Osteoblast (primary cell): ENCODE data around the gene NOS1AP. TPM values are rescaled to one million over a fixed set of nuclear protein-coding genes. Genes with fewer than 3 reads are reported as not detected.

Experiments
- DNase-seq: peaks from one replicate; pipeline ENCODE4 v3.0.0; 2011; ENCODE audit warnings: low spot score, mixed read lengths; ENCODE audit not compliant: insufficient read length; ENCODE audit errors: missing footprints
- H2AFZ ChIP-seq: 2 replicates; pipeline ENCODE4 v1.6.0; 2011; ENCODE audit warnings: mild to moderate bottlenecking, low read length
- H3K27ac ChIP-seq: 2 replicates; pipeline ENCODE4 v1.5.1; 2011; ENCODE audit warnings: mild to moderate bottlenecking, low read depth, low read length, moderate library complexity
- H3K27me3 ChIP-seq: 2 replicates; pipeline ENCODE4 v1.6.0; 2012; ENCODE audit warnings: mild to moderate bottlenecking, control low read depth, inconsistent platforms, low read length, moderate library complexity; ENCODE audit not compliant: insufficient read depth
- H3K36me3 ChIP-seq: 2 replicates; pipeline ENCODE4 v1.5.1; 2011; ENCODE audit warnings: mild to moderate bottlenecking, low read length, control low read depth, moderate library complexity; ENCODE audit not compliant: insufficient read depth
- H3K4me1 ChIP-seq: 2 replicates; pipeline ENCODE4 v1.5.1; 2011; ENCODE audit warnings: mild to moderate bottlenecking, low read length, control low read depth, moderate library complexity; ENCODE audit not compliant: insufficient read depth
- H3K4me2 ChIP-seq: 2 replicates; pipeline ENCODE4 v1.6.0; 2011; ENCODE audit warnings: mild to moderate bottlenecking, low read length; ENCODE audit not compliant: insufficient read depth
- H3K4me3 ChIP-seq: fragments of 200-600 bp; sonication (generic); 3 replicates; pipeline ENCODE4 v1.5.1; 2012; ENCODE audit warnings: mild to moderate bottlenecking, low read length, inconsistent platforms; ENCODE audit not compliant: insufficient read depth
- H3K79me2 ChIP-seq: 2 replicates; pipeline ENCODE4 v1.6.0; 2012; ENCODE audit warnings: mild to moderate bottlenecking, low read length, control low read depth, inconsistent platforms; ENCODE audit not compliant: insufficient read depth
- H3K9me3 ChIP-seq: 2 replicates; pipeline ENCODE4 v1.5.1; 2011; ENCODE audit warnings: low read depth, low read length, control low read depth
- H4K20me1 ChIP-seq: 2 replicates; pipeline ENCODE4 v1.6.0; 2012; ENCODE audit warnings: mild to moderate bottlenecking, low read length, control low read depth; ENCODE audit not compliant: insufficient read depth
- CTCF ChIP-seq: IDR thresholded peaks from 2 replicates; pipeline ENCODE4 v1.5.1; 2011; ENCODE audit warnings: mild to moderate bottlenecking, low read depth, low read length, moderate library complexity; ENCODE audit errors: extremely low read depth
- total RNA-seq: library from RNA; depleted of rRNA; stranded (reverse); fragments of >200 nt; gene quantifications from 2 replicates; pipeline ENCODE4 v1.2.3, GENCODE V29; 2012

NOS1AP gene
- total RNA-seq, 1 donor, result not detected

DNA sequence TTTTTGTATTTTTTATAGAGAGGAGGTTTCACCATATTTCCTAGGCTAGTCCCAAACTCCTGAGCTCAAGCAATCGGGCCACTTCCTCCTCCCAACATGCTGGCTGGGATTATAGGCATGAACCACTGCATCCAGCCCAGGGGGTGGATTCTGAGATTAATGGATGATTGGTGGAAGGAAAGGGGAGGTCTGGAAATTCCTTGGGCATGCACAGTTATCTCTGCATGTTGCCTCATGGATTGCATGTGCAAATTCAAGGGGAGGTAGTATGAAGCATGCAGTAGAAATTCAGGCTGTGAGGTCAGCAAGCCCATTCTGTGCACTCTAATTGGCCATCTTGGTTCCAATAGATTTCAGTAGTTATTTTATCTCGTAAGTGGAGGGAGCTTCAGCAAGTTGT lies 182.7 kb downstream of the NOS1AP start:
- no peak for DNase-seq
- Histone ChIP-seq H4K20me1 (no peaks in the 10 kb centered on the region), H3K4me3 (no peak overlapping the region), H3K27ac (no peak overlapping the region), H2AFZ (no peak overlapping the region), H3K36me3 (no peaks in the 10 kb centered on the region), H3K4me1 (no peaks in the 10 kb centered on the region), H3K4me2 (no peak overlapping the region), H3K79me2 (no peaks in the 10 kb centered on the region), H3K27me3 (no peaks in the 10 kb centered on the region), H3K9me3 (no peaks in the 10 kb centered on the region)
- TF ChIP-seq CTCF, result no peak

DNA sequence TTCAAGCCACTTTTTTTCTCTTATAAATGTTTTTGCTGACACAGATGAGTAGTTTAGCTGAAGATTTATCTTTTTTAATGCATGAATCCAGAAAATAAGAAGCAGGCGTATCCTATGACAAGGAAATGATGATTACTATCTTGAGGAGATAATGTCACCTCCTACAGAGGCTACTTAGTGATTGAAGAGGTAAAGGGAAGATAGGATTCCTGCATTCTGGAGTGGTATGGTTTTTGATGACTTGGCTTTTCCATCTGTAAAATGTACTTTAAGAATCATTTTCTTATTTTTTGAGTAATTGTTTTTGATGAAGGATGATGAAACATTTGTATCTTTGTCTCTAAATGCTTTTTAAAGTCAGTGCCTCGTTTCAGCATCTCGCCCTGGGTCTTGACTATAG lies 184.3 kb downstream of the NOS1AP start:
- no peak for TF ChIP-seq CTCF
- H3K27me3 ChIP-seq, result no peaks in the 10 kb centered on the region
- H3K79me2 ChIP-seq, result no peaks in the 10 kb centered on the region

GRCh38 chr1:162256287-162256686 lies 186.8 kb downstream of the NOS1AP start:
- H3K4me1 ChIP-seq, result no peaks in the 10 kb centered on the region
- TF ChIP-seq CTCF, result no peak
- H3K27me3 ChIP-seq, result peaks cover 6% of the 10 kb centered on the region
- no peaks in the 10 kb centered on the region for H3K79me2 ChIP-seq
- H2AFZ ChIP-seq, result no peak overlapping the region
- no peak for DNase-seq
- H3K9me3 ChIP-seq, result no peaks in the 10 kb centered on the region
- H4K20me1 ChIP-seq, result no peaks in the 10 kb centered on the region
- no peak overlapping the region for H3K27ac ChIP-seq
- H3K4me3 ChIP-seq, result no peak overlapping the region
- no peaks in the 10 kb centered on the region for H3K36me3 ChIP-seq
- no peak overlapping the region for H3K4me2 ChIP-seq

More for the DNA sequence above, 184.3 kb downstream of the NOS1AP start:
- Histone ChIP-seq H2AFZ (no peak overlapping the region), H3K9me3 (no peaks in the 10 kb centered on the region), H4K20me1 (no peaks in the 10 kb centered on the region), H3K27ac (no peak overlapping the region), H3K4me2 (no peak overlapping the region), H3K4me1 (no peaks in the 10 kb centered on the region), H3K4me3 (no peak overlapping the region), H3K36me3 (no peaks in the 10 kb centered on the region)
- DNase-seq, result no peak

DNA sequence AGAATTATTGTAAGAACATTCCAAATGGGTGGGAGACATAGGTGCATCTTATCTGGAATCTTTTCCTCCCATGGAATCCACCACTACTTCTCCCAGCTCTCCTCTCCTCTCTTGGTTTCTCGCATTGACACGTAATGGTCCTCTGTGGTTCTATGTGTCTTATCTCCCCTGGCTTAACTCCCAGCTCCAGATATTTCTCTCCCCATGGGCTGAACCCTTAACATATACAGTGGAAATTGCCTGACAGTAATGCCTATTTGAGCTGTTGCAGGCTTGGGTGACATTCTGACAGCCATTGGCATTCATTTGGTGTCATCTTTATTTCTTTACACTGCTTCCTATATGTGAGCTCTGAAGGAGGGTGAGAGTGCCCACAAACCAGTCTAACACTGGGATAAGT lies 188.9 kb downstream of the NOS1AP start:
- Histone ChIP-seq H4K20me1 (no peaks in the 10 kb centered on the region), H3K4me3 (no peak overlapping the region), H3K9me3 (no peaks in the 10 kb centered on the region)

More for the DNA sequence above, 188.9 kb downstream of the NOS1AP start:
- Histone ChIP-seq H3K79me2 (no peaks in the 10 kb centered on the region), H3K27ac (no peak overlapping the region), H3K4me2 (no peak overlapping the region), H3K4me1 (no peaks in the 10 kb centered on the region), H2AFZ (no peak overlapping the region), H3K27me3 (peaks cover 6% of the 10 kb centered on the region), H3K36me3 (no peaks in the 10 kb centered on the region)
- DNase-seq, result no peak
- TF ChIP-seq CTCF, result no peak
